Measurements from ENCODE around the gene ACTR8. TPM values are rescaled to one million over a fixed set of nuclear protein-coding genes. Genes with fewer than 3 reads are reported as not detected.

ACTR8 gene
- polyA plus RNA-seq, 1 donor (not counting 4 experiments of a cell fraction or from before 2014, with no cell fraction given) = 28.8 TPM

DNA sequence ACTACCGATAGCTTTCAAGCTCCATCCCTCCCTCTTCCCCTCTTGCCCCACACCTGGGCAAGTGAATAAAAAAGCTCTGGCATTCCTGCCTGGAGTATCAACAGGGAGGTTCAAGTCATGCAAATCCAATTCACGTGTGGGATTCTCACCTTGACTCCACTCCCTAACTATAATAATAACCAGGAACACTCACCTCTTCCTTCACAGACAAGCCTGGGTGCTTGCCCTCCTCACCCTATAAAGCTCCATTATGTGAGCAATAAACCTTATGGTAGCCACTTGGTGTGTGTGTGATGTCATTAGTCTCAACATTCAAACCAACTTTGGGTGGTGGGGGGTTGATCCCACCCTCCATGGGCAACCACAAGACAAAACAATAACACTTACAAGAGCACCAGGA is 52.3 kb downstream of the ACTR8 start:
- Histone ChIP-seq H3K4me1 (ENCODE audit: control insufficient read depth, extremely low read depth, insufficient read depth, low read length) (no peaks in the 10 kb centered on the region), H4K20me1 (ENCODE audit: control insufficient read depth, extremely low read depth, insufficient read depth, low read length) (no peaks in the 10 kb centered on the region), H3K36me3 (ENCODE audit: control insufficient read depth in 2 of 2, extremely low read depth in 1 of 2, insufficient read depth in 2 of 2, low read length in 2 of 2) (no peaks in the 10 kb centered on the region), H3K4me2 (ENCODE audit: control insufficient read depth, extremely low read depth, insufficient read depth, low read depth, low read length) (no peak overlapping the region), H3K9me3 (ENCODE audit: control insufficient read depth, low read depth, low read length) (no peaks in the 10 kb centered on the region), H3K79me2 (ENCODE audit: control insufficient read depth, insufficient read depth, low read length) (no peaks in the 10 kb centered on the region), H3K4me3 (ENCODE audit: control insufficient read depth in 2 of 3, extremely low read depth in 1 of 3, insufficient read depth in 2 of 3, low read depth in 1 of 3, low read length in 3 of 3) (no peak overlapping the region), H3K27ac (ENCODE audit: control insufficient read depth, insufficient read depth, low read length) (no peak overlapping the region), H3K9ac (ENCODE audit: control insufficient read depth, extremely low read depth, insufficient read depth, low read length) (no peak overlapping the region), H3K27me3 (ENCODE audit: control insufficient read depth, extremely low read depth, insufficient read depth, low read length) (no peaks in the 10 kb centered on the region), H2AFZ (ENCODE audit: control insufficient read depth, low read length) (no peak overlapping the region), H3K9me1 (ENCODE audit: control insufficient read depth, extremely low read depth, insufficient read depth, low read length) (no peaks in the 10 kb centered on the region)
- no peak for TF ChIP-seq EZH2 (IDR thresholded peaks at IDR 0.05; ENCODE audit: low read length)
- TF ChIP-seq, protein P1, sequence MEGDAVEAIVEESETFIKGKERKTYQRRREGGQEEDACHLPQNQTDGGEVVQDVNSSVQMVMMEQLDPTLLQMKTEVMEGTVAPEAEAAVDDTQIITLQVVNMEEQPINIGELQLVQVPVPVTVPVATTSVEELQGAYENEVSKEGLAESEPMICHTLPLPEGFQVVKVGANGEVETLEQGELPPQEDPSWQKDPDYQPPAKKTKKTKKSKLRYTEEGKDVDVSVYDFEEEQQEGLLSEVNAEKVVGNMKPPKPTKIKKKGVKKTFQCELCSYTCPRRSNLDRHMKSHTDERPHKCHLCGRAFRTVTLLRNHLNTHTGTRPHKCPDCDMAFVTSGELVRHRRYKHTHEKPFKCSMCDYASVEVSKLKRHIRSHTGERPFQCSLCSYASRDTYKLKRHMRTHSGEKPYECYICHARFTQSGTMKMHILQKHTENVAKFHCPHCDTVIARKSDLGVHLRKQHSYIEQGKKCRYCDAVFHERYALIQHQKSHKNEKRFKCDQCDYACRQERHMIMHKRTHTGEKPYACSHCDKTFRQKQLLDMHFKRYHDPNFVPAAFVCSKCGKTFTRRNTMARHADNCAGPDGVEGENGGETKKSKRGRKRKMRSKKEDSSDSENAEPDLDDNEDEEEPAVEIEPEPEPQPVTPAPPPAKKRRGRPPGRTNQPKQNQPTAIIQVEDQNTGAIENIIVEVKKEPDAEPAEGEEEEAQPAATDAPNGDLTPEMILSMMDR (optimal IDR thresholded peaks at IDR 0.05 in 1 of 3, IDR thresholded peaks at IDR 0.05 in 1 of 3, conservative IDR thresholded peaks at IDR 0.05 in 1 of 3; ENCODE audit: extremely low read depth in 1 of 3, insufficient read depth in 2 of 3, low read length in 3 of 3) = no peak
- no peak for DNase-seq (ENCODE audit: low read depth, low spot score)
- FAIRE-seq = no peak
- dilution Hi-C loops (cut with MboI; ENCODE audit: extremely low pct_ligation_motif_present, low sequenced_read_pairs) = no loop called here

DNA sequence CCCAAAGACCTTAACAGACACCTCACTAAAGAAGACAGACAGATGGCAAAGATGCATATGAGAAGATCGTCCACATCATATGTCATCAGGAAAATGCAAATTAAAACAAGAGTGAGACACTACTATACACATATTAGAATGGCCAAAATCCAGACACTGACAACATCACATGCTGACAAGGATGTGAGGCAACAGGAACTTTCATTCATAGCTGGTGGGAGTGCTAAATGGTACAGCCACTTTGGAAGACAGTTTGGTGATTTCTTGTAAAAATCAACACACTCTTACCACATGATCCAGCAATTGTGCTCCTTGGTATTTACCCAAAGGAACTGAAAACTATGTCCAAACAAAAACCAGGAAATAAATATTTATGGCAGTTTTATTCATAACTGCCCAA is 53.4 kb downstream of the ACTR8 start:
- H3K4me1 ChIP-seq (ENCODE audit: control insufficient read depth, extremely low read depth, insufficient read depth, low read length) = no peaks in the 10 kb centered on the region
- no peak for TF ChIP-seq EZH2 (IDR thresholded peaks at IDR 0.05; ENCODE audit: low read length)
- TF ChIP-seq, protein P1 (optimal IDR thresholded peaks at IDR 0.05 in 1 of 3, IDR thresholded peaks at IDR 0.05 in 1 of 3, conservative IDR thresholded peaks at IDR 0.05 in 1 of 3; ENCODE audit: extremely low read depth in 1 of 3, insufficient read depth in 2 of 3, low read length in 3 of 3) = no peak
- no peak for DNase-seq (ENCODE audit: low read depth, low spot score)
- no peak overlapping the region for H2AFZ ChIP-seq (ENCODE audit: control insufficient read depth, low read length)
- H3K9me3 ChIP-seq (ENCODE audit: control insufficient read depth, low read depth, low read length) = no peaks in the 10 kb centered on the region
- no peaks in the 10 kb centered on the region for H3K27me3 ChIP-seq (ENCODE audit: control insufficient read depth, extremely low read depth, insufficient read depth, low read length)
- no peaks in the 10 kb centered on the region for H4K20me1 ChIP-seq (ENCODE audit: control insufficient read depth, extremely low read depth, insufficient read depth, low read length)
- no peak overlapping the region for H3K9ac ChIP-seq (ENCODE audit: control insufficient read depth, extremely low read depth, insufficient read depth, low read length)
- no peak overlapping the region for H3K4me2 ChIP-seq (ENCODE audit: control insufficient read depth, extremely low read depth, insufficient read depth, low read depth, low read length)
- FAIRE-seq = no peak
- no peak overlapping the region for H3K27ac ChIP-seq (ENCODE audit: control insufficient read depth, insufficient read depth, low read length)
- no peaks in the 10 kb centered on the region for H3K79me2 ChIP-seq (ENCODE audit: control insufficient read depth, insufficient read depth, low read length)
- no peaks in the 10 kb centered on the region for H3K36me3 ChIP-seq (ENCODE audit: control insufficient read depth in 2 of 2, extremely low read depth in 1 of 2, insufficient read depth in 2 of 2, low read length in 2 of 2)
- no peaks in the 10 kb centered on the region for H3K9me1 ChIP-seq (ENCODE audit: control insufficient read depth, extremely low read depth, insufficient read depth, low read length)
- no peak overlapping the region for H3K4me3 ChIP-seq (ENCODE audit: control insufficient read depth in 2 of 3, extremely low read depth in 1 of 3, insufficient read depth in 2 of 3, low read depth in 1 of 3, low read length in 3 of 3)
- dilution Hi-C loops (cut with MboI; ENCODE audit: extremely low pct_ligation_motif_present, low sequenced_read_pairs) = no loop called here

All from keratinocyte (primary cell).